ENCODE data around the gene CBFA2T2.

Gene CBFA2T2

DNA sequence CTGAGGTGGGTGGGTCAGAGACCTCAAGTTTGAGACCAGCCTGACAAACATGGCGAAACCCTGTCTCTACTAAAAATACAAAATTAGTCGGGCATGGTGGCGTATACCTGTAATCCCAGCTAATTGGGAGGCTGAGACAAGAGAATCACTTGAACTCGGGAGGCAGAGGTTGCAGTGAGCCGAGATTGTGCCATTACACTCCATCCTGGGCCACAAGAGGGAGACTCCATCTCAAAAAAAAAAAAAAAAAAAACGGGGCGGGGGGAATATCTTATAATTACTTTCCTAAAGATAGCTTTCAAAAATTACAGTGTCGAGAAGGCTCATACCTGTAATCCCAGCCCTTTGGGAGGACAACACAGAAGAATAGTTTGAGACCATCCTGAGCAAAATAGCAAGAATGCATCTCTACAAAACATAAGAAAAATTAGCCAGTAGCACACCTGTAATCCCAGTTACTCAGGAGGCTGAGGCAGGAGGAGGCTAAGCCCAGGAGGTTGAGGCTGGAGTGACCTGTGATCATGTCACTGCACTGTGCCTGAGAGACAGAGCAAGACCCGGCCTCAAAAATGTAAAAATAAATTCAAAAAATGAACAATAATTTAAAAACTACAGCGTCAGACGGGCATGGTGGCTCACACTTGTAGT, 25.8 kb downstream of the CBFA2T2 start:
- TF ChIP-seq, protein P1, sequence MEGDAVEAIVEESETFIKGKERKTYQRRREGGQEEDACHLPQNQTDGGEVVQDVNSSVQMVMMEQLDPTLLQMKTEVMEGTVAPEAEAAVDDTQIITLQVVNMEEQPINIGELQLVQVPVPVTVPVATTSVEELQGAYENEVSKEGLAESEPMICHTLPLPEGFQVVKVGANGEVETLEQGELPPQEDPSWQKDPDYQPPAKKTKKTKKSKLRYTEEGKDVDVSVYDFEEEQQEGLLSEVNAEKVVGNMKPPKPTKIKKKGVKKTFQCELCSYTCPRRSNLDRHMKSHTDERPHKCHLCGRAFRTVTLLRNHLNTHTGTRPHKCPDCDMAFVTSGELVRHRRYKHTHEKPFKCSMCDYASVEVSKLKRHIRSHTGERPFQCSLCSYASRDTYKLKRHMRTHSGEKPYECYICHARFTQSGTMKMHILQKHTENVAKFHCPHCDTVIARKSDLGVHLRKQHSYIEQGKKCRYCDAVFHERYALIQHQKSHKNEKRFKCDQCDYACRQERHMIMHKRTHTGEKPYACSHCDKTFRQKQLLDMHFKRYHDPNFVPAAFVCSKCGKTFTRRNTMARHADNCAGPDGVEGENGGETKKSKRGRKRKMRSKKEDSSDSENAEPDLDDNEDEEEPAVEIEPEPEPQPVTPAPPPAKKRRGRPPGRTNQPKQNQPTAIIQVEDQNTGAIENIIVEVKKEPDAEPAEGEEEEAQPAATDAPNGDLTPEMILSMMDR (IDR thresholded peaks at IDR 0.05; ENCODE audit: low read depth, low read length, missing control alignments), result peak; percentile 36
- no peak overlapping the region for H3K4me3 ChIP-seq (ENCODE audit: low read depth, low read length)
- no peak for DNase-seq (ENCODE audit: low read depth)
- in situ Hi-C loops (cut with HindIII; ENCODE audit: low sequenced_read_pairs), result no loop called here

DNA sequence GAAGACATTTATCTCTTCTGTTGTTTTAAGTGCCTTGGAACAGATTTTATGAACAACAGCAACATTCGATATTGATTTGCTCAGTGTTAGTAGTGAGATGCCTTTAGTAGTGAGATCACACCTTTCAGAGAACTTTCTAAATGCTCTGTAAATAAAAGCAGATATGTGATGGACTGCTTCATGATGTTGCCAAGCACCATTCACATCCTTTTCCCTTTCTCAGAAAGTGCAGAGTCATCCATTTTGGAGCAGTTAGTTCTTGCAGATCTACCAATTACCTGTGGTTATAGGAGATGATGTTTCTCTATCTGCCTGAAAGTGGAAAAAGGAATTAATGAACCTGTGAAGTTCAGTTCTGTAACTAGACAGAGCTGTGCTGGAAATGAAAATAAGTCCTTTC, 27.0 kb downstream of the CBFA2T2 start:
- in situ Hi-C loops (cut with HindIII; ENCODE audit: low sequenced_read_pairs), result no loop called here
- H3K4me3 ChIP-seq (ENCODE audit: low read depth, low read length), result no peak overlapping the region
- TF ChIP-seq, protein P1 (IDR thresholded peaks at IDR 0.05; ENCODE audit: low read depth, low read length, missing control alignments), result no peak
- no peak for DNase-seq (ENCODE audit: low read depth)

GRCh38 chr20:33518071-33518470, 28.2 kb downstream of the CBFA2T2 start:
- no peak overlapping the region for H3K4me3 ChIP-seq (ENCODE audit: low read depth, low read length)
- TF ChIP-seq, protein P1 (IDR thresholded peaks at IDR 0.05; ENCODE audit: low read depth, low read length, missing control alignments), result no peak
- in situ Hi-C loops (cut with HindIII; ENCODE audit: low sequenced_read_pairs), result no loop called here
- peak; percentile 64 for DNase-seq (ENCODE audit: low read depth)

DNA sequence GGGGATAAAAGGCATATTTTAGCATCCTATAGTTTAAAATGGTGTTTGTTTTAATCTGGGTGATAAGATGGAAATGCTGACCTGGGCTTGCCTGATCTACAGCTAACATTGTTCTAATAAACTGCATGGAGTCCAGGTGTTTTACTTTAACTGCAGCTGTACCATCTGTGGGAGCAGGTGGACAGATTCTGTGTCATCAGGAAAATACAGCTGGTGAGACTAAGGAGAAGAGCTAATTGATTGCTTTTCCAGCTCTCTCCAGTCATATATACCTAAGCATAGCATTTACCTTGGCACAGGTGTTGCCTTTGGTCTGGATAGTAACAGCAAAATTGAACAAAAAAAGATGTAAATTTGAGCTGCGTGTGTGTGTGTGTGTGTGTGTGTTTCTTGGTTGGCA, 31.6 kb downstream of the CBFA2T2 start:
- H3K4me3 ChIP-seq (ENCODE audit: low read depth, low read length), result no peak overlapping the region
- TF ChIP-seq, protein P1 (IDR thresholded peaks at IDR 0.05; ENCODE audit: low read depth, low read length, missing control alignments), result no peak
- in situ Hi-C loops (cut with HindIII; ENCODE audit: low sequenced_read_pairs), result no loop called here
- DNase-seq (ENCODE audit: low read depth), result no peak

DNA sequence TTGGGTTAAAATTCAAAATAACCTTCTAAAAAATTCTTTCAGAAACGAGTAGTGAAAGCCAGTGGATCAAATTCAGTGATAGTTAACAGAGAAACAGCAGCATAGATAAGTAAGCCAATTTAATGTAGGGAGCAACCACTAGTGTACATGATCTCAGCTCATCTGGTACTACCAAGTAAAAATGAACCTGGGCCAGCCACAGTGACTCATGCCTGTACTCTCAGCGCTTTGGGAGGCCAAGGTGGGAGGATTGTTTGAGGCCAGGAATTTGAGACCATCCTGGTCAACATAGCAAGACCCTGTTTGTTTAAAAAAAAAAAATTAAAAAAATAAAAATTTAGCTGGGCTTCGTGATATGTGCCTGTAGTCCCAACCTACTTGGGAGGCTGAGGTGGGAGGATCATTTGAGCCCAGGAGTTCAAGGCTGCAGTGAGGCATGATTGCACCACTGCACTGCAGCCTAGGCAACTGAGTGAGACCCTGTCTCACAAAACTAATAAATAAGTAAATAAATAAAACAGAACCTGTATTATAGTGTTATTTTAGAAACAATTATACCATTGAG, 32.4 kb downstream of the CBFA2T2 start:
- TF ChIP-seq, protein P1 (IDR thresholded peaks at IDR 0.05; ENCODE audit: low read depth, low read length, missing control alignments), result no peak
- in situ Hi-C loops (cut with HindIII; ENCODE audit: low sequenced_read_pairs), result no loop called here
- H3K4me3 ChIP-seq (ENCODE audit: low read depth, low read length), result no peak overlapping the region
- DNase-seq (ENCODE audit: low read depth), result no peak

DNA sequence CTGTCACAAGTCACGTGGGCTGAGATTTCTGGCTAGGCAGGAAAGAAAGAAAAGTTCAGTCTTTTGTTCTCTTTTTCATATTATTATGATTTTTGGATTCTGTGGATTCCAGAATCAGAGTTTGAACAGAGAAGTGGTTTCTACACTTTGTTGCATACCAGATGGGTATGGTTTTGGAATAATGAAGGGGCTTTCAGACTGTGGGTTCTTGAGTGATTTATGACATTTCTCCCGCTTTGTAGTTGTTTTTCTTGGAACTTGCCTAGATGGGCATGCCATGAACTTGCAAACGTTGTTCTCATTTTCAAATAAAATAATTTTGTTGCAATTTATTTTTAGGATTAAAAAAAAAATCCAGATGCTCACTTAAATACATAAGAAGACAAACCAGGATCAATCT, 34.4 kb downstream of the CBFA2T2 start:
- H3K4me3 ChIP-seq (ENCODE audit: low read depth, low read length), result no peak overlapping the region
- in situ Hi-C loops (cut with HindIII; ENCODE audit: low sequenced_read_pairs), result no loop called here
- DNase-seq (ENCODE audit: low read depth), result peak; percentile 68
- TF ChIP-seq, protein P1 (IDR thresholded peaks at IDR 0.05; ENCODE audit: low read depth, low read length, missing control alignments), result no peak
